ENCODE data around the gene SIGLECL1. TPM values are rescaled to one million over a fixed set of nuclear protein-coding genes. Genes with fewer than 3 reads are reported as not detected.

The SIGLECL1 gene
- total and polyA plus RNA-seq, 8 donors = not detected

GRCh38 chr19:51311351-51312257 lies 60.7 kb downstream of the SIGLECL1 start, which contains the start of gene IGLON5:
IGLON5 (plus strand) TSS chr19:51311644; CDS start chr19:51311848, 204 bp downstream.
- FAIRE-seq (no peak), ATAC-seq (no peak), DNase-seq (no peak)
- H3K4me1 ChIP-seq = no peaks in the 10 kb centered on the region
- no peak within 1 kb of the TSS for H3K4me3 ChIP-seq
- intact Hi-C loops (cut with DNase I) = no loop called here
- H3K27ac ChIP-seq = no peak within 1 kb of the TSS
- H3K9me3 ChIP-seq = no peaks in the 10 kb centered on the region
- H3K36me3 ChIP-seq = no peaks in the 10 kb centered on the region
- TF ChIP-seq CTCF (IDR thresholded peaks at IDR 0.05) = no peak
- peaks cover 0 to 4% (median 0%) of the 10 kb centered on the region in 4 donors for H3K27me3 ChIP-seq
- 3 to 5% methylated on average over 34 to 58 of the region's 76 CpGs for WGBS, 2 donors

- intact Hi-C loops (cut with DNase I) = no loop called here
- FAIRE-seq (no peak), DNase-seq (no peak), ATAC-seq (no peak)
- Histone ChIP-seq H3K4me1 (no peaks in the 10 kb centered on the region), H3K4me3 (no peak overlapping the region), H3K27me3 (peaks cover 0 to 4% (median 0%) of the 10 kb centered on the region in 4 donors), H3K27ac (no peak overlapping the region), H3K36me3 (no peaks in the 10 kb centered on the region), H3K9me3 (no peaks in the 10 kb centered on the region)
- TF ChIP-seq CTCF (IDR thresholded peaks at IDR 0.05) = no peak
- WGBS, 2 donors = 47 to 50% methylated on average over 8 of the region's 8 CpGs
Measured at GRCh38 chr19:51316688-51317087, 65.8 kb downstream of the SIGLECL1 start.

- intact Hi-C loops (cut with DNase I) = no loop called here
- no peak overlapping the region for H3K27ac ChIP-seq
Measured at GRCh38 chr19:51317376-51317775, 66.5 kb downstream of the SIGLECL1 start.

GRCh38 chr19:51317968-51318367 lies 67.1 kb downstream of the SIGLECL1 start:
- H3K9me3 ChIP-seq = no peaks in the 10 kb centered on the region
- intact Hi-C loops (cut with DNase I) = no loop called here
- no peak for TF ChIP-seq CTCF (IDR thresholded peaks at IDR 0.05)
- H3K27ac ChIP-seq = no peak overlapping the region
- H3K4me1 ChIP-seq = no peaks in the 10 kb centered on the region
- no peaks in the 10 kb centered on the region for H3K36me3 ChIP-seq
- ATAC-seq (no peak), FAIRE-seq (no peak), DNase-seq (no peak)
- 45 to 46% methylated on average over 1 of the region's 1 CpG for WGBS, 2 donors
- no peaks in the 10 kb centered on the region for H3K27me3 ChIP-seq
- H3K4me3 ChIP-seq = no peak overlapping the region

More at GRCh38 chr19:51317376-51317775, 66.5 kb downstream of the SIGLECL1 start:
- Histone ChIP-seq H3K4me1 (no peaks in the 10 kb centered on the region), H3K9me3 (no peaks in the 10 kb centered on the region), H3K4me3 (no peak overlapping the region), H3K27me3 (no peaks in the 10 kb centered on the region), H3K36me3 (no peaks in the 10 kb centered on the region)
- FAIRE-seq = no peak
- 61 to 73% methylated on average over 3 of the region's 3 CpGs for WGBS, 2 donors
- no peak for TF ChIP-seq CTCF (IDR thresholded peaks at IDR 0.05)
- no peak for ATAC-seq
- DNase-seq = no peak

Small RNAs within 50 kb of the gene (microRNA-seq; reads per million reads assigned to microRNA genes)
- gene MIR8074 = 0 reads per million in 2 donors

Other genes starting within 250 kb of the SIGLECL1 start
- not detected for gene KLK8, start 249.5 kb upstream of the SIGLECL1 start, total RNA-seq
- gene KLK8, start 249.5 kb upstream of the SIGLECL1 start, polyA plus RNA-seq = not detected
- 1 to 10 TPM in 1 of 6 donors, under 1 TPM in 5; 0.15 to 1.7 (median 0.44) TPM for gene KLK10, start 231.4 kb upstream of the SIGLECL1 start, total RNA-seq
- gene KLK10, start 231.4 kb upstream of the SIGLECL1 start, polyA plus RNA-seq = under 1 TPM; 0.53 to 0.63 TPM
- gene KLK11, start 224.5 kb upstream of the SIGLECL1 start, total RNA-seq = 10 to 100 TPM in 4 of 6 donors, 1 to 10 TPM in 2; 6.7 to 24.2 (median 11.4) TPM
- gene KLK11, start 224.5 kb upstream of the SIGLECL1 start, polyA plus RNA-seq = 10 to 100 TPM; 15.5 to 28.9 TPM
- gene KLK12, start 216.1 kb upstream of the SIGLECL1 start, total RNA-seq = not detected
- gene KLK12, start 216.1 kb upstream of the SIGLECL1 start, polyA plus RNA-seq = not detected
- gene KLK13, start 186.0 kb upstream of the SIGLECL1 start, total RNA-seq = 1 to 10 TPM in 4 of 6 donors, under 1 TPM in 1, not detected in 1; 0.59 to 5.3 (median 1.3) TPM
- 1 to 10 TPM; 2.8 to 6.4 TPM for gene KLK13, start 186.0 kb upstream of the SIGLECL1 start, polyA plus RNA-seq
- under 1 TPM in 3 of 6 donors, not detected in 3; 0.20 to 0.32 (median 0.31) TPM for gene KLK14, start 168.2 kb upstream of the SIGLECL1 start, total RNA-seq
- gene KLK14, start 168.2 kb upstream of the SIGLECL1 start, polyA plus RNA-seq = under 1 TPM; 0.61 to 0.77 TPM
- gene CTU1, start 142.7 kb upstream of the SIGLECL1 start, total RNA-seq = 1 to 10 TPM; 2.9 to 8.2 (median 4.0) TPM
- 1 to 10 TPM; 1.4 to 3.2 TPM for gene CTU1, start 142.7 kb upstream of the SIGLECL1 start, polyA plus RNA-seq
- gene SIGLEC9, start 126.2 kb upstream of the SIGLECL1 start, total RNA-seq = 1 to 10 TPM in 3 of 6 donors, under 1 TPM in 3; 0.19 to 4.1 (median 1.2) TPM
- 1 to 10 TPM in 1 of 2 donors, under 1 TPM in 1; 0.80 to 1.0 TPM for gene SIGLEC9, start 126.2 kb upstream of the SIGLECL1 start, polyA plus RNA-seq
- 1 to 10 TPM in 2 of 6 donors, under 1 TPM in 4; 0.12 to 3.0 (median 0.45) TPM for gene SIGLEC7, start 108.8 kb upstream of the SIGLECL1 start, total RNA-seq
- gene SIGLEC7, start 108.8 kb upstream of the SIGLECL1 start, polyA plus RNA-seq = under 1 TPM; 0.12 to 0.23 TPM
- gene CD33, start 26.0 kb upstream of the SIGLECL1 start, total RNA-seq = 1 to 10 TPM in 3 of 6 donors, under 1 TPM in 3; 0.28 to 6.3 (median 1.5) TPM
- gene CD33, start 26.0 kb upstream of the SIGLECL1 start, polyA plus RNA-seq = under 1 TPM; 0.61 to 0.75 TPM
- gene IGLON5, start 60.6 kb downstream of the SIGLECL1 start, total RNA-seq = under 1 TPM in 2 of 6 donors, not detected in 4; 0.06 to 0.09 TPM
- under 1 TPM; 0.07 to 0.08 TPM for gene IGLON5, start 60.6 kb downstream of the SIGLECL1 start, polyA plus RNA-seq
- 1 to 10 TPM in 1 of 6 donors, under 1 TPM in 4, not detected in 1; 0.16 to 1.1 (median 0.35) TPM for gene VSIG10L, start 91.1 kb downstream of the SIGLECL1 start, total RNA-seq
- under 1 TPM; 0.94 to 0.99 TPM for gene VSIG10L, start 91.1 kb downstream of the SIGLECL1 start, polyA plus RNA-seq
- 10 to 100 TPM; 34.0 to 50.2 (median 45.0) TPM for gene ETFB, start 115.3 kb downstream of the SIGLECL1 start, total RNA-seq
- 10 to 100 TPM; 56.3 to 77.4 TPM for gene ETFB, start 115.3 kb downstream of the SIGLECL1 start, polyA plus RNA-seq
- gene CLDND2, start 117.9 kb downstream of the SIGLECL1 start, total RNA-seq = 1 to 10 TPM in 1 of 6 donors, under 1 TPM in 4, not detected in 1; 0.46 to 1.5 (median 0.61) TPM
- 1 to 10 TPM; 4.3 to 7.7 TPM for gene CLDND2, start 117.9 kb downstream of the SIGLECL1 start, polyA plus RNA-seq
- 1 to 10 TPM in 3 of 6 donors, under 1 TPM in 1, not detected in 2; 0.98 to 2.1 (median 1.3) TPM for gene NKG7, start 121.6 kb downstream of the SIGLECL1 start, total RNA-seq
- under 1 TPM; 0.56 to 0.80 TPM for gene NKG7, start 121.6 kb downstream of the SIGLECL1 start, polyA plus RNA-seq
- not detected for gene LIM2, start 136.9 kb downstream of the SIGLECL1 start, total RNA-seq
- not detected for gene LIM2, start 136.9 kb downstream of the SIGLECL1 start, polyA plus RNA-seq
- not detected for gene C19orf84, start 139.5 kb downstream of the SIGLECL1 start, total RNA-seq
- not detected for gene C19orf84, start 139.5 kb downstream of the SIGLECL1 start, polyA plus RNA-seq
- 10 to 100 TPM in 1 of 6 donors, 1 to 10 TPM in 3, under 1 TPM in 2; 0.08 to 10.1 (median 2.8) TPM for gene SIGLEC10, start 166.6 kb downstream of the SIGLECL1 start, total RNA-seq
- gene SIGLEC10, start 166.6 kb downstream of the SIGLECL1 start, polyA plus RNA-seq = under 1 TPM; 0.52 to 0.53 TPM
- 1 to 10 TPM in 1 of 6 donors, under 1 TPM in 3, not detected in 2; 0.12 to 3.8 (median 0.23) TPM for gene SIGLEC8, start 207.4 kb downstream of the SIGLECL1 start, total RNA-seq
- under 1 TPM; 0.07 to 0.19 TPM for gene SIGLEC8, start 207.4 kb downstream of the SIGLECL1 start, polyA plus RNA-seq
- gene CEACAM18, start 227.5 kb downstream of the SIGLECL1 start, total RNA-seq = not detected
- gene CEACAM18, start 227.5 kb downstream of the SIGLECL1 start, polyA plus RNA-seq = not detected

All from pancreas (tissue), 10 donors.